Smooth muscle cell (in vitro differentiated cells): ENCODE data around the gene STAB1. TPM values are rescaled to one million over a fixed set of nuclear protein-coding genes. Genes with fewer than 3 reads are reported as not detected.

Experiments
- DNase-seq: peaks from one replicate; lab custom pipeline; 2025; ENCODE audit not compliant: unreplicated experiment; lab: John Stamatoyannopoulos, UW
- H2AFZ ChIP-seq: fragments of 200-600 bp; sonication (generic); 2 replicates; pipeline ENCODE4 v1.6.0; 2016; ENCODE audit warnings: antibody characterized with exemption, low read depth, mild to moderate bottlenecking
- H3F3A ChIP-seq: fragments of 200-600 bp; sonication (generic); 2 replicates; pipeline ENCODE4 v1.6.0; 2017; ENCODE audit warnings: antibody characterized with exemption, low read depth
- H3K27ac ChIP-seq: fragments of 200-600 bp; sonication (generic); 2 replicates; pipeline ENCODE4 v1.5.1; 2016; ENCODE audit warnings: low read depth, mild to moderate bottlenecking
- H3K27me3 ChIP-seq: fragments of 200-600 bp; sonication (generic); 2 replicates; pipeline ENCODE4 v1.6.1; 2016; ENCODE audit warnings: low read depth, mild to moderate bottlenecking
- H3K36me3 ChIP-seq: fragments of 200-600 bp; sonication (generic); 2 replicates; pipeline ENCODE4 v1.5.1; 2016; ENCODE audit warnings: low read depth
- H3K4me1 ChIP-seq: fragments of 200-600 bp; sonication (generic); 2 replicates; pipeline ENCODE4 v1.5.1; 2016; ENCODE audit warnings: low read depth
- H3K4me2 ChIP-seq: fragments of 200-600 bp; sonication (generic); 2 replicates; pipeline ENCODE4 v1.6.0; 2016; ENCODE audit warnings: mild to moderate bottlenecking
- H3K4me3 ChIP-seq: fragments of 200-600 bp; sonication (generic); 2 replicates; pipeline ENCODE4 v1.5.1; 2016; ENCODE audit warnings: mild to moderate bottlenecking
- H3K79me2 ChIP-seq: fragments of 200-600 bp; sonication (generic); 2 replicates; pipeline ENCODE4 v1.6.0; 2016; ENCODE audit warnings: low read depth, mild to moderate bottlenecking
- H3K9ac ChIP-seq: fragments of 200-600 bp; sonication (generic); 2 replicates; pipeline ENCODE4 v1.6.0; 2016; ENCODE audit warnings: low read depth
- H3K9me3 ChIP-seq: fragments of 200-600 bp; sonication (generic); replicated peaks from 2 replicates; pipeline ENCODE4 v1.5.1; 2016; ENCODE audit warnings: low read depth
- H4K20me1 ChIP-seq: fragments of 200-600 bp; sonication (generic); 2 replicates; pipeline ENCODE4 v1.6.0; 2016; ENCODE audit warnings: low read depth
- CTCF ChIP-seq: fragments of 200-600 bp; sonication (generic); IDR thresholded peaks from 2 replicates; pipeline ENCODE4 v1.5.1; 2017; ENCODE audit warnings: borderline replicate concordance, mild to moderate bottlenecking, antibody characterized with exemption; ENCODE audit not compliant: insufficient read depth, poor library complexity, severe bottlenecking
- WGBS: methylation state at CpG from one replicate; pipeline ENCODE4 v1.1.7; 2016; ENCODE audit warnings: low lambda C conversion rate; 5-methylcytosine and 5-hydroxymethylcytosine counted together
- polyA plus RNA-seq: library from polyadenylated mRNA; unstranded; fragments of >200 nt; fragmentation: Nextera tagmentation; extraction: Ambion mirVana; gene quantifications from 2 replicates; pipeline ENCODE4 v1.2.1, GENCODE V29; 2016
- total RNA-seq: library from RNA; depleted of rRNA; stranded (reverse); fragments of >200 nt; gene quantifications from 2 replicates; pipeline ENCODE4 v1.2.3, GENCODE V29; 2014

The STAB1 gene
- total and polyA plus RNA-seq, 2 experiments from 2014 or later, result 0.22 to 0.25 TPM

- Histone ChIP-seq H3K27me3 (no peaks in the 10 kb centered on the region), H3K4me1 (no peaks in the 10 kb centered on the region), H3K4me3 (no peak overlapping the region), H3K9me3 (no peaks in the 10 kb centered on the region), H2AFZ (no peak overlapping the region), H3K4me2 (no peak overlapping the region), H3F3A (no peaks in the 10 kb centered on the region), H3K79me2 (no peaks in the 10 kb centered on the region), H3K27ac (no peak overlapping the region), H3K9ac (no peak overlapping the region), H4K20me1 (peaks cover 35% of the 10 kb centered on the region), H3K36me3 (peaks cover 4% of the 10 kb centered on the region)
- WGBS, result 98% methylated on average over 16 of the region's 16 CpGs
- DNase-seq, result no peak
- no peak for TF ChIP-seq CTCF
Observed at GRCh38 chr3:52477076-52477795, 17.9 kb upstream of the STAB1 start.

- H3K9ac ChIP-seq, result no peak overlapping the region
- H3K4me3 ChIP-seq, result no peak overlapping the region
- no peak for TF ChIP-seq CTCF
- H3K27me3 ChIP-seq, result no peaks in the 10 kb centered on the region
- peaks cover 34% of the 10 kb centered on the region for H4K20me1 ChIP-seq
- H3K79me2 ChIP-seq, result no peaks in the 10 kb centered on the region
- no peak for DNase-seq
- peaks cover under 1% of the 10 kb centered on the region for H3F3A ChIP-seq
- no peaks in the 10 kb centered on the region for H3K4me1 ChIP-seq
- no peak overlapping the region for H3K27ac ChIP-seq
- no peak overlapping the region for H2AFZ ChIP-seq
- 96% methylated on average over 6 of the region's 6 CpGs for WGBS
- H3K36me3 ChIP-seq, result peaks cover 4% of the 10 kb centered on the region
- H3K4me2 ChIP-seq, result no peak overlapping the region
- no peaks in the 10 kb centered on the region for H3K9me3 ChIP-seq
Observed at GRCh38 chr3:52477796-52478095, 17.4 kb upstream of the STAB1 start.

- Histone ChIP-seq H3F3A (peaks cover 7% of the 10 kb centered on the region), H3K4me3 (no peak overlapping the region), H3K27me3 (no peaks in the 10 kb centered on the region), H3K27ac (no peak overlapping the region), H3K9ac (no peak overlapping the region), H3K4me1 (no peaks in the 10 kb centered on the region), H3K4me2 (no peak overlapping the region), H3K79me2 (no peaks in the 10 kb centered on the region), H2AFZ (no peak overlapping the region), H4K20me1 (peaks cover 35% of the 10 kb centered on the region), H3K36me3 (peaks cover 4% of the 10 kb centered on the region), H3K9me3 (no peaks in the 10 kb centered on the region)
- no peak for TF ChIP-seq CTCF
- 98% methylated on average over 7 of the region's 7 CpGs for WGBS
- DNase-seq, result no peak
Observed at GRCh38 chr3:52479037-52479876, 15.9 kb upstream of the STAB1 start.
